ENCODE measurements around the gene ANKS4B.
A peak's percentile ranks its signal among the peaks of the same experiment; 100 is the strongest.

ANKS4B gene

DNA sequence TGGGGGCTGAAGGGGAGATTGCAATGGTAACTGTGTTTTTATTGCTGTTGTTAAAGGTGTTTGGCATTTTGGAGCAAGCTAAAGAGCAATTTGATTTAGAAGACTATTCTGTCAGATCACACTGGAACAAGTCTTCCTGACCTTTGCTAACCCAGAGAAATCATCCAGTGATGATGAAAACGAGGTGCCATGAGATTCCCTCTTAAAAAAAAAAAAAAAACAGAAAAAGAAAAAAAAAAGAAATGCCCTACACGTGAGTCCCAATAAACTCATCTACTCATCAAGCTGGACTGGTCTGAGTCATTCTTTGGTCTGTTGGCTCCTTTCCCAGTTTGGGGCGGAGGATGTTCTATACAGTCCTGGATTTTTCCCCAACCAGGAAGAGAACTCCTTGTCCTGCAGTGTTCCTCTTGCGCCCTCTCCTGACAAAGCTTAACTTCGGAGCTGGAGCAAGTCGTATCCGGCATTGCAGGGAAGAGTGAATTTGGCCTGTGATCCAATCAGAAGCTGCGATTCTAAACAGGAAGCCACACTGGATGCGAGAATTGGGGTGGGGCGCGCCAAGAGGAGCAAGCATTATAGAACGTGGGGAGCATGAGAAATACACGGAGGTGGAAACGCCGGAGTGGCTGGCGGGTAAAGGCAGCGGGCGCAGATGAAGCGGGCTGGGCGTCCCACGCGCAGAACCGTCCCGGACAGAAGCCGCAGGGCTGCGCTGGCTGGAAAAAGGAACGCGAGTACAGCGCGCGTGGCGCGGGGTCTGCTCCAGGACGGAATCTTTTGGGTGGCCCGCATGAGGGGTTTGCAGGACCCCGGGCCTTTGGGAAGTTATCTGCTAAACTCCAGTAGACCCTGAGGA is 67.0 kb downstream of the ANKS4B start:
- peak; percentile 30 for DNase-seq (ENCODE audit: low read depth)

DNA sequence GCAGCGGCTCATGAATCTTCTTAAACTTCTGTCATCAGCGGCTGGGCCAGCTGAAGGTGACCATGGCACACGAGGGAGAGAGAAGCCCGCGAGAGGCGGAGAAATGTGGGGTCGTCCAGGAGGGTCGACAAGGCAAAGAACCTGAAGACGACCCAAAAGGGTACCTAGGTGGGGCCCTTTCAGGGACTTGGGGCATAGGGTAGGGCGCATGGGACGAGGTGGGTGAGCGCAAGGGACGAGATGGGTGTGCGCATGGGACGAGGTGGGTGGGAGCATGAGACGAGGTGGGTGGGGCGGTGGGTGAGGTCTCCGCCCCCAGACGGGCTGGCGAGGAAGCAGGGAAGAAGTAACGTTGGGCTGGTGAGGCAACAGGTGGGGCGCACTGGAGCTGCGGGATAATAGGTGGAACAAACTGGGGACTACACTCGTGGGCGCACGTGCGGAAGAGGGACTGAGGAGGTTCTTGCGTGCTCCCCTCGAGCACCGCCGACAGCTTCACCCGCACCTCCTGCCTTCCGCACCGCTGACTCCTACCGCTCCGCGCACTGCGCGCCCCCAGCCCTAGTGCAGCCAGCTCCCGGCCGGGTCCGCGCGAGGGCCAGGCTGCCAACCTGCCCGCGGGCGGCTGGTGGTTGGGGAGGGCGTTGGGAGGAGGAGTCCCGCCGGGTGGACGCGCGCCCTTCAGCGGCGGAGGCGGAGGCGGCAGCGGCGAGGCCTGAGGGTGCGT is 67.8 kb downstream of the ANKS4B start:
- DNase-seq (ENCODE audit: low read depth) = no peak

DNA sequence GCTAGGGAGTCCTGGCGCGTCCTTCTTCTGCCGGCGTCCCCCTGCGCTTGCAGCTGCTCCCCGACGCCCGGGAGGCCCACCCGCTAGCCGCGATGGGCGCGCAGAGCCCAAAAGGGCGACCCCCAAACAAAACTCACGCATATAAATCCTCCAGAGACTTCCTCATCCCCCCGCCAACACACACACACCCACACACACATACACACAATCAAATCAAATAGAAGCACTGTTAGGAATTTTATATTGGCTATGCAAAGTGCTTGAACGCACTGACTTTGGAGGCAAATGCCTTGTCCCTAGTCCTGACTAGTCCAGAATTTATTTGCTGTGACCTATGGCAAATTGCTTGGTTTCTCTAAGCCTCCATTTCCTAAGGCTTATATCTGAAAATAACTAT is 68.4 kb downstream of the ANKS4B start:
- DNase-seq (ENCODE audit: low read depth) = no peak

DNA sequence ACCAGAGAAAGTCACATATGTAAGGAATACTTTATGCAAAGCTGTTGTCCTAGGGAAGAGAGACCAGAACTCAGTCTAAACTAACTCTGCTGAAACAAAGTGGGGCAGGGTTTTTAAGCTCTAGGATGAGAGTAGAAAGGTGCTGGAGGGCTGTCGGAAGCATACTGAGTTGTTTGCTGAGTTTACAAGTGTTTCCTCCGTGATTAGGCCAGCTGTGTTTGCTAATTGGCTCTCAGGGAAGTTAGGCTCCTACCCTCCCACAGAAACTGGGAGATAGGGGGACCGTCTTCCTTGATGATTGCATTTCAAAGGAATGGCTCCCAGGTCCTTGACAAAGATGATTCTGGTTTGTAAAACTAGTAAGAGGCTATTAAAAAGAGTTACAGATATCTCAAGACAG is 69.0 kb downstream of the ANKS4B start:
- DNase-seq (ENCODE audit: low read depth) = no peak

DNA sequence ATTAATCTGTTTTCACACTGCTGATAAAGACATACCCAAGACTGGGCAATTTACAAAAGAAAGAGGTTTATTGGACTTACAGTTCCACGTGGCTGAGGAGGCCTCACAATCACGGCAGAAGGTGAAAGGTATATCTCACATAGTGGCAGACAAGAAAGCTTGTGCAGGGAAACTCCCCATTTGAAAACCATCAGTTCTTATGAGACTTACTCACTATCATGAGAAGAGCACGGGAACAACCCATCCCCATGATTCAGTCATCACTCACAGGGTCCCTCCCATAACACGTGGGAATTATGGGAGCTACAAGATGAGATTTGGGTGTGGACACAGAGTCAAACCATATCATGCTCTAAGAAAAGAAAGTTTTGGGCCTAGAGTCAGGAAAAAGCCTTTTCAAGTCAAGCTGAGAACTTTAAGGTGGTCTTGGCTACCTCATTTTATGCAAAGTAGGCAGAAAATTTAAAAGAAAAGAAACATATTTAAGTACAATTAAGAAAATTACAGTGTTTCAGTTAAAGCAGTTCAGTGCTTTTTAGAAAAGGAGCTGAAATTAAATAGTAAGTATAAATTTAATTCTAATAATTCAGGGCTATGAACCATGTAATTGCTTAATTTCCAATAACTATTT is 69.5 kb downstream of the ANKS4B start:
- DNase-seq (ENCODE audit: low read depth) = no peak

All from stimulated activated CD8-positive, alpha-beta memory T cell treated with anti-CD3 and anti-CD28 coated beads, Interleukin-7, amount 100 ng/mL, for 24 hours (primary cell).